ENCODE measurements around the gene VAT1L.

The VAT1L gene

DNA sequence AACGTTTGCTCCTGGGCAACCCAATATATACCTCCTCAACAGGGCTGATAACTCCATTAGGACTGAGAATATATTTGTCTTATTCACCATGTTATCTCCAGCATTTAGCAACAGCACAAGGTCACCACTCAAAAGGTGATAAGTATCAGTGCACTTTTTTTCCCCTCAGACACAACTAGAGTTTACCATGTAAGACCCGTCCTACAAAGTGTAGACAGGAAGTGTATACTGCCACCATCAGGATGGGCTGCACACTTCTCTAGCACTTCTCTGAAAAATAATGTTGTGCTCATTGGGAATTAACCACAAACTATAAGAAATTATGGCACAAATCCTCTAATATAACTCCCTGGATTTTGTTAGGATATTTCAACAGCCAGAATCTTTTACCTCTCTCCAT is 5.7 kb upstream of the VAT1L start:
- Histone ChIP-seq H3K36me3 (ENCODE audit: control insufficient read depth, insufficient read depth, low read length) (no peaks in the 10 kb centered on the region), H3K27ac (ENCODE audit: low read depth, low read length, severe bottlenecking) (no peak overlapping the region), H3K4me3 (ENCODE audit: extremely low read depth, insufficient read depth, low read length, poor library complexity, severe bottlenecking) (no peak overlapping the region), H3K4me1 (ENCODE audit: control insufficient read depth, insufficient read depth, low read length, poor library complexity, severe bottlenecking) (no peaks in the 10 kb centered on the region), H3K9me3 (ENCODE audit: control insufficient read depth, low read length) (no peaks in the 10 kb centered on the region)
- 86 to 90% methylated on average over 1 to 2 of the region's 2 CpGs for WGBS, 2 experiments (ENCODE audit: insufficient coverage in 2 of 2)

GRCh38 chr16:77784441-77785372 is 3.7 kb upstream of the VAT1L start:
- Histone ChIP-seq H3K27ac (ENCODE audit: low read depth, low read length, severe bottlenecking) (no peak overlapping the region), H3K4me1 (ENCODE audit: control insufficient read depth, insufficient read depth, low read length, poor library complexity, severe bottlenecking) (peaks cover 3% of the 10 kb centered on the region), H3K36me3 (ENCODE audit: control insufficient read depth, insufficient read depth, low read length) (no peaks in the 10 kb centered on the region), H3K4me3 (ENCODE audit: extremely low read depth, insufficient read depth, low read length, poor library complexity, severe bottlenecking) (no peak overlapping the region), H3K9me3 (ENCODE audit: control insufficient read depth, low read length) (no peaks in the 10 kb centered on the region)
- 95 to 97% methylated on average over 29 to 34 of the region's 38 CpGs for WGBS, 2 experiments (ENCODE audit: insufficient coverage in 2 of 2)

DNA sequence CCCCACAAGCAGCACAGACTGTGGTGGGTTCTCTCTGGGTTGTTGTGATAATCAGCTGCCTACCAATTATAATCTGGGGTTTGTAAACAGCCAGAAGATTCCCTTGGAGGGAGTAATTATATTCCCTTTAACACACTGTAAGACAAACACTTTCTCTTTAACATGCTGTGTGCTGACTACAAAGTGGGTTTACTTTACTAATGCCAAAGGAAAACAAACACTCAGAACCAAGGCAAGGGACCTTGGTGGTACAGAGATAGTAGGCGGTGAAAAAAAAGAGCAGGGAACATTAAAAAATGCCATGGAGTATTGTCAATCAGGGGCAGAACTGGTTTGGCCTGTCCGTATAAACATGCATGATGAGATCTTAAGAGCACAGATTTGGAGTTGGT is 3.0 kb upstream of the VAT1L start:
- Histone ChIP-seq H3K4me1 (ENCODE audit: control insufficient read depth, insufficient read depth, low read length, poor library complexity, severe bottlenecking) (peaks cover 3% of the 10 kb centered on the region), H3K36me3 (ENCODE audit: control insufficient read depth, insufficient read depth, low read length) (no peaks in the 10 kb centered on the region), H3K9me3 (ENCODE audit: control insufficient read depth, low read length) (no peaks in the 10 kb centered on the region), H3K27ac (ENCODE audit: low read depth, low read length, severe bottlenecking) (no peak overlapping the region), H3K4me3 (ENCODE audit: extremely low read depth, insufficient read depth, low read length, poor library complexity, severe bottlenecking) (no peak overlapping the region)
- WGBS, 2 experiments (ENCODE audit: insufficient coverage in 2 of 2) = 90 to 92% methylated on average over 1 of the region's 2 CpGs

GRCh38 chr16:77786186-77786847 is 2.0 kb upstream of the VAT1L start:
- peaks cover 3% of the 10 kb centered on the region for H3K4me1 ChIP-seq (ENCODE audit: control insufficient read depth, insufficient read depth, low read length, poor library complexity, severe bottlenecking)
- no peak overlapping the region for H3K27ac ChIP-seq (ENCODE audit: low read depth, low read length, severe bottlenecking)
- H3K9me3 ChIP-seq (ENCODE audit: control insufficient read depth, low read length) = no peaks in the 10 kb centered on the region
- 84 to 92% methylated on average over 3 to 4 of the region's 5 CpGs for WGBS, 2 experiments (ENCODE audit: insufficient coverage in 2 of 2)
- no peak overlapping the region for H3K4me3 ChIP-seq (ENCODE audit: extremely low read depth, insufficient read depth, low read length, poor library complexity, severe bottlenecking)
- no peaks in the 10 kb centered on the region for H3K36me3 ChIP-seq (ENCODE audit: control insufficient read depth, insufficient read depth, low read length)

- no peaks in the 10 kb centered on the region for H3K36me3 ChIP-seq (ENCODE audit: control insufficient read depth, insufficient read depth, low read length)
- no peak overlapping the region for H3K4me3 ChIP-seq (ENCODE audit: extremely low read depth, insufficient read depth, low read length, poor library complexity, severe bottlenecking)
- no peaks in the 10 kb centered on the region for H3K9me3 ChIP-seq (ENCODE audit: control insufficient read depth, low read length)
- WGBS, 2 experiments (ENCODE audit: insufficient coverage in 2 of 2) = 80 to 85% methylated on average over 1 to 2 of the region's 2 CpGs
- H3K4me1 ChIP-seq (ENCODE audit: control insufficient read depth, insufficient read depth, low read length, poor library complexity, severe bottlenecking) = peaks cover 3% of the 10 kb centered on the region
- H3K27ac ChIP-seq (ENCODE audit: low read depth, low read length, severe bottlenecking) = no peak overlapping the region
Observed at GRCh38 chr16:77787452-77787851, 912 bp upstream of the VAT1L start.

GRCh38 chr16:77789085-77790008 is 983 bp downstream of the VAT1L start:
- 2 to 3% methylated on average over 19 to 22 of the region's 34 CpGs for WGBS, 2 experiments (ENCODE audit: insufficient coverage in 2 of 2)
- Histone ChIP-seq H3K36me3 (ENCODE audit: control insufficient read depth, insufficient read depth, low read length) (no peaks in the 10 kb centered on the region), H3K4me3 (ENCODE audit: extremely low read depth, insufficient read depth, low read length, poor library complexity, severe bottlenecking) (peak overlapping the region; percentile 63), H3K9me3 (ENCODE audit: control insufficient read depth, low read length) (no peaks in the 10 kb centered on the region), H3K4me1 (ENCODE audit: control insufficient read depth, insufficient read depth, low read length, poor library complexity, severe bottlenecking) (peaks cover 3% of the 10 kb centered on the region), H3K27ac (ENCODE audit: low read depth, low read length, severe bottlenecking) (no peak overlapping the region)

DNA sequence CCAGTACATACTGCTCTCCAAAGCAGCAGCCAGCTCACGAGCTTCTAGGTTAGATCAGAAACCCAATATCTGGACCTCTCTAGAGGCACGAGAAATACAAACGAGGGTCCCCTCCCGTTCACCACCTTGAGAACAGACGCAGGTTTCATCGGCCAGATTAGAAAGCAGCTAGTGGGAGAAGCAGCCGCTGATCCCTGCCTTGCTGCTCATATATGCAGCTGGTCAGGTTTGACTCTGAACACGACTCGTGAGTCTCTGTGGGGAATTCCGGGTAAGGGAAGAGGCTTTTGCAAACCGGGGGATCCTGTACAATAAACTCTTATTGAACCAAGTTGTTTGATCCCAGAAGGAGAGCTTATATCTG is 1.6 kb downstream of the VAT1L start:
- H3K4me3 ChIP-seq (ENCODE audit: extremely low read depth, insufficient read depth, low read length, poor library complexity, severe bottlenecking) = peak overlapping the region; percentile 63
- H3K27ac ChIP-seq (ENCODE audit: low read depth, low read length, severe bottlenecking) = no peak overlapping the region
- H3K36me3 ChIP-seq (ENCODE audit: control insufficient read depth, insufficient read depth, low read length) = no peaks in the 10 kb centered on the region
- peaks cover 3% of the 10 kb centered on the region for H3K4me1 ChIP-seq (ENCODE audit: control insufficient read depth, insufficient read depth, low read length, poor library complexity, severe bottlenecking)
- 10 to 13% methylated on average over 5 to 9 of the region's 11 CpGs for WGBS, 2 experiments (ENCODE audit: insufficient coverage in 2 of 2)
- H3K9me3 ChIP-seq (ENCODE audit: control insufficient read depth, low read length) = no peaks in the 10 kb centered on the region

DNA sequence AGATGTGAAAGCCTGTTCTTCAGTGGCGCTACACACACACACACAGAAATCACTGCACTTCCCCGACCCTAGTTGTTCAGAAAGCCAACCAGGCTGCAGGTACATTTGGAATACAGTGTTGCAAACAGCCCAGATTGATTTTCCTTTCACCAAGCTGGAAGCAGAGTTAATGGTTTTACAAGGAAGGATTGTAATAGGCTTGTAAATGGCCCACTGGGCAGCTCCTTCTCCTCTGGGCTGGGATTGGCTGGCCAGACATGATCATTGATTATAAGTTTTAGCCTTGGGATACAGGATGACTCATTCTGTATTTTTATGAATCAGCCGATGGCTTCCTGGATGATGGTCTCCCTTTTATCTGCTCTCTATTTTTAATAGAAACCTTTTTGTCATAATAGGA is 2.5 kb downstream of the VAT1L start:
- 100% methylated on average over 1 of the region's 3 CpGs; no CpG with 5 or more reads in 1 of the 2 experiments for WGBS, 2 experiments (ENCODE audit: insufficient coverage in 2 of 2)
- no peaks in the 10 kb centered on the region for H3K9me3 ChIP-seq (ENCODE audit: control insufficient read depth, low read length)
- no peaks in the 10 kb centered on the region for H3K36me3 ChIP-seq (ENCODE audit: control insufficient read depth, insufficient read depth, low read length)
- peaks cover 3% of the 10 kb centered on the region for H3K4me1 ChIP-seq (ENCODE audit: control insufficient read depth, insufficient read depth, low read length, poor library complexity, severe bottlenecking)
- H3K4me3 ChIP-seq (ENCODE audit: extremely low read depth, insufficient read depth, low read length, poor library complexity, severe bottlenecking) = no peak overlapping the region
- no peak overlapping the region for H3K27ac ChIP-seq (ENCODE audit: low read depth, low read length, severe bottlenecking)

- no peaks in the 10 kb centered on the region for H3K9me3 ChIP-seq (ENCODE audit: control insufficient read depth, low read length)
- no peak overlapping the region for H3K4me3 ChIP-seq (ENCODE audit: extremely low read depth, insufficient read depth, low read length, poor library complexity, severe bottlenecking)
- H3K27ac ChIP-seq (ENCODE audit: low read depth, low read length, severe bottlenecking) = no peak overlapping the region
- no peaks in the 10 kb centered on the region for H3K36me3 ChIP-seq (ENCODE audit: control insufficient read depth, insufficient read depth, low read length)
- 81 to 100% methylated on average over 2 of the region's 2 CpGs for WGBS, 2 experiments (ENCODE audit: insufficient coverage in 2 of 2)
- peaks cover 3% of the 10 kb centered on the region for H3K4me1 ChIP-seq (ENCODE audit: control insufficient read depth, insufficient read depth, low read length, poor library complexity, severe bottlenecking)
Observed at GRCh38 chr16:77793417-77793816, 5.1 kb downstream of the VAT1L start.

DNA sequence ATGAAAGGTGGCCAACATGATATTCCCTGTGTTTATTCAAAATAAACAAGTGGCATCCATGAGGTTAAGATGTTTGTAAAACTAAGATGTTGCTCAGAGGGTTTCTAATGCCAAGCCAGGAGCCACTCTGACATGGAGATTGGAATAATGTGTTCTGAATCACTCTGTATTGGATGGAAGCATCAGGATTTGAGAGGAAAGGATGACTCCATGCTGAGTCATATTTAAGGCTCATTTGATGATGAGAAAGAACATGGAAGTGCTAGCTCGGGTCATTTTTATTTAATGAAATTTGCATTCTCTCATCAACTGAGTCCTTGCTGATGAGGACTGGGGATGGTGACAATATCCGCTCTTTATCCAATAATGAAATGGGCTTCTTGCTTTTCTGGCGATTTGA is 6.2 kb downstream of the VAT1L start:
- 80 to 92% methylated on average over 1 to 2 of the region's 3 CpGs for WGBS, 2 experiments (ENCODE audit: insufficient coverage in 2 of 2)
- Histone ChIP-seq H3K27ac (ENCODE audit: low read depth, low read length, severe bottlenecking) (no peak overlapping the region), H3K9me3 (ENCODE audit: control insufficient read depth, low read length) (no peaks in the 10 kb centered on the region), H3K36me3 (ENCODE audit: control insufficient read depth, insufficient read depth, low read length) (no peaks in the 10 kb centered on the region), H3K4me1 (ENCODE audit: control insufficient read depth, insufficient read depth, low read length, poor library complexity, severe bottlenecking) (no peaks in the 10 kb centered on the region), H3K4me3 (ENCODE audit: extremely low read depth, insufficient read depth, low read length, poor library complexity, severe bottlenecking) (no peak overlapping the region)

Data from mesodermal cell (in vitro differentiated cells).